ENCODE data around the gene WASHC4.
"Not testable (repeated sequence)": the region's sequence is repeated elsewhere in the genome, so short reads cannot be mapped to it uniquely, and the experiment has no call there.

The WASHC4 gene

DNA sequence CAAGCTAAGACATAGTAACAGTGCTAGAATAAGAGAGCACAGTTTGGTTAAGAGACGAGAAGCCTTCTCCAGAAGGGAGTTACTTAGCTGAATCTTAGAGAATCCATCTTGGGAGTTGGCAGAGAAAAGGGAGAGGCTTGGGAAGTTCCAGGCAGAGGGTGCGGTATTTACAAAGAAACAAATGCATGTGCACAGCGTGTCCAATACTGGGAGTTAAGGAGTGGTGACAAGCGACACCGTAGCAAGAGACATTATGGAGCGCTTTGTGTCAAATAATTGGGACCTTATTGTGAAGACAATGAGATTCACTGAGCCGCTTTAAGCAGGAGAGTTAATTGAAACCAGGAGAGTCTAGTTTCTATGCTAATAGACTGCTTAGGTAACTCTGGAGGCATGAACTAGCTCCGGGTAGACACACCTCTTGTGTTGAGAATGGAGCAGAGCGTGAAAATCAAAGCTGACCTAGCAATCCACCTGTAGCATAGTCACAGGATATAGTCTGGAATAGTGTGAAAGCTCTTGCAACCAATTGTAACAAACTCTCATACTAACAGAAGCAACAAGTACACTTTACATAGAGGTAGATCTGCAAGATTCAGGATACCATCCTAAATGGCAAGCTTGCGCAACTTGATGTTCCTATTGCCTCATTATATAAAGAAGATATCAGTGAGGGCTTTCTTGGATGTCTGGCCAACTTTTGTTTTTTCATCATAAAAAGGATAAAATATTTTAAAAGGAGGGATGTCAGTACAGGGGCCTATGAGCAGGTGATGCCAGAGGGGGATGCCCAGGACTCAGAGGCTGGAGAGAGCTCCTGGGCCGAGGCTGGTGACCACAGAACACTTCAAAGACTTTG lies 28.6 kb upstream of the WASHC4 start:
- Histone ChIP-seq H3K4me1 (peaks cover 9% of the 10 kb centered on the region; the same call in 1 of the 2 replicates), H3K9me3 (no peaks in the 10 kb centered on the region), H3K27me3 (ENCODE audit: low read depth) (no peaks in the 10 kb centered on the region), H3K4me3 (no peak overlapping the region), H3K36me3 (replicated peaks) (no peaks in the 10 kb centered on the region)
- DNase-seq (ENCODE audit: low spot score in 2 of 2) = no peak
- in situ Hi-C loops (cut with MboI; ENCODE audit: low sequenced_read_pairs) = no loop called here

DNA sequence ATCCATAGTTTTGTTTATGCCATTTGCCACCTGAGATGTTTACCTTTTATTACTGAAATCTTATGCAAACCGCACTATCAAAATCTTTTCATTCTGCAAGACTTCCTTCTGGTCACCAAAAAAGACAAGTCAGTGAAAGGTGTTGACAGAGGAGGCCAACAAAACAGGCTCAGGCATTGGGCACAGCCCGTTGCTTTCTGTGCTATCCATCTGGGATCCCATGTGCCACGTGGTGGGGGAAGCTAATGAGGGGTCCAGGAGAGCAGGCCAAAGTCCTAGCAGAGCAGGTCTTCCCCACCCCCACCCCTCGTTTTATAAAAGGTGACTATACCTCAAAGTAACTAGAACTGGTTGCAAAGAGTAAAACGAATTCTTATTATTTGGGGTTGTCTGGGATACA lies 24.5 kb upstream of the WASHC4 start:
- DNase-seq (ENCODE audit: low spot score in 2 of 2) = no peak
- H3K4me1 ChIP-seq = peaks cover 9% of the 10 kb centered on the region; the same call in 1 of the 2 replicates
- no peak overlapping the region for H3K4me3 ChIP-seq
- no peaks in the 10 kb centered on the region for H3K9me3 ChIP-seq
- H3K27me3 ChIP-seq (ENCODE audit: low read depth) = no peaks in the 10 kb centered on the region
- H3K36me3 ChIP-seq (replicated peaks) = no peaks in the 10 kb centered on the region
- in situ Hi-C loops (cut with MboI; ENCODE audit: low sequenced_read_pairs) = no loop called here

DNA sequence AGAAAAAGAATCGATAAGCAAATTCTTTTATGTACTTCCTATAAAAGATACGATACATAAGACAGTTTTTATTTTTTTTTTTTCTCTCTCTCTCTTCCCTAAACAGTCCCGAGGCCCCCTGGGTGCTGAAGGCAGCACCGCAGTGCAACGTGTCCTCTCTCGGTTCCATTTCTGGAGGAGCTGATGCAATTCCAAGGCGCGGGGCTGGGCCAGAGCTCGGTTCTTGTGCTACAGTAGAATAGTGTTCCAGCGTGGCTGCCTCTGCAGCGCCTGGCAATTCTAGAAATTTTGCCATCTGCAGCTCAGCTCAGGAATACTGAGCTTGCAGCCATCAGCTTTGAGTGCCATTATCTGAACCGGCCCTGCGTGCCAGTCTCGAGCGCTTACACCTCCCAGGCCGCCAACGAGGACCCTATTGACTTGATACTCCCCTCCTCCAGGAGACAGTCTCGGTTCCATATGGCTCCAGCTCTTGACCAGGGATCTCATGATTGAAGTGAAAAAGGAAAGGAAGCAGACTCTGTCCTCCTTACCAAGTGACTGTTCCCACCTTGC lies 23.9 kb upstream of the WASHC4 start:
- in situ Hi-C loops (cut with MboI; ENCODE audit: low sequenced_read_pairs) = no loop called here
- Histone ChIP-seq H3K27me3 (ENCODE audit: low read depth) (no peaks in the 10 kb centered on the region), H3K4me1 (peaks cover 5% of the 10 kb centered on the region; the same call in 1 of the 2 replicates), H3K36me3 (replicated peaks) (no peaks in the 10 kb centered on the region), H3K9me3 (no peaks in the 10 kb centered on the region), H3K4me3 (no peak overlapping the region)
- no peak for DNase-seq (ENCODE audit: low spot score in 2 of 2)

DNA sequence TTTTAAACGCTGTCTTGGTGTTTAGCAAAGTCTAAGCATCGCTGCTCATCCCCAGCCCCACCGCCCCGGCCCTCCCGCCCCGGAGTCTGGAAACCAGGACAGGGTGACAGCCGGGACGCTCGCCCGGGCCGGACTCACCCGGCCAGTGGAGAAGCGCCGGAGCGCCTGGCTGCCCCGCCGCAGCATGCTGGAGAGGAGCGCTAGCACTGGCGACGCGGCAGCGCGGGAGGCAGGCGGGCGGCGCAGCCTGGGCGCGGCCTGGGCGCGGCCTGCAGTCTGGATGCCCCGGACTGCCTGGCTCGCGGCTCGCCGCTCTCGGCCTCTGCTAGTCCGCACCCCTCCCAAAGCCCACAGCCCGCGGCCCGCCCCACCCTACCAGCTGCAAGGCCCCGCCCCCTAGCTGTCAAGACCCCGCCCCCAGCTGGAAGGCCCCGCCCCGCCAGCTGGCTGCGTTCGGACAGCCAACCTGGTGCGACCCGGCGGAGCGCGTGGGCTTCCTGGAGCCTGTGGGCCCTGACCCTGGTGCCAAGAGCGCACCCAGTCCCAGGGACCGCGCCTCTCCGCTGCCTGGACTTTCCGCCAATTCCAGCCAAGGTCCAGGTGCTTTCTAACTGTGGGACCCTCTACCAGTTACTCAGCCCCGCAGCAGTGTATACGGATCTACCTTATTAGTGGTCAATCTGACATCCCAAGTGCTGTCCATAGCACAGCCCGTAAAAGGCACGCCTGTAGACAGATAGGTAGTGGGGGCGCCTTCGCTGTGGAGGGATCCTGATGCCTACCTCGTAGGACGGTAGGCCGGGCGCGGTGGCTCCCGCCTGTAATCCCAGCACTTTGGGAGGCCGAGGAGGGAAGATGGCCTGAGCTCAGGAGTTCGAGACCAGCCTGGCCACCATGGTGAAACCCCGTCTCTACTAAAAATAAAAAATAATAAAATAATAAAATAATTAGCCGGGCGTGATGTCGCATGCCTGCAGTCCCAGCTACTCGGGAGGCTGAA lies 23.0 kb upstream of the WASHC4 start, which contains the start of gene ALDH1L2:
ALDH1L2 (minus strand) TSS at position 208 of the 1,000 bp plus-strand sequence; CDS start at position 186, 22 bp downstream.
- DNase-seq (ENCODE audit: low spot score in 2 of 2) = no peak
- peaks cover 3% of the 10 kb centered on the region; the same call in 1 of the 2 replicates for H3K4me1 ChIP-seq
- no peaks in the 10 kb centered on the region for H3K9me3 ChIP-seq
- no peak within 1 kb of the TSS for H3K4me3 ChIP-seq
- H3K27me3 ChIP-seq (ENCODE audit: low read depth) = no peaks in the 10 kb centered on the region
- H3K36me3 ChIP-seq (replicated peaks) = no peaks in the 10 kb centered on the region
- in situ Hi-C loops (cut with MboI; ENCODE audit: low sequenced_read_pairs) = no loop called here

DNA sequence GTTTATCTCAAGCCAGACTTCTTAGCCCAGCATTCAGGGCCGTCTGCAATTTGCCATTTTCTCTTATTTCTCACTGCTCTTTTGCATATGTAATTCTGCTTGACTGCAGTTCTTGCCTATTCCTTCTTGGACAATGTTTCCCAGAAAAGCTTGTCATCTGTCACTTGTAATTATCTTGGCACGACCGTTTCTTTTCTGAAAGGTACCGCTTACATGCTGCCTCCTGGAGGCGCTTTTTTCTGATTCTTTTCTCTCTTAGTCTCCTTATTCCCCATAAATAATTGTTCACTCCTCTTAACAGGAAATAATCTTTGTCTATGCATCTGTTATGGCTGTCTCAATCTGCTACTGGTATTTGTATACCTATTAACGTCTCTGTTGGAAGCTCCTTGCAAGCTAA lies 22.0 kb upstream of the WASHC4 start:
- no peak overlapping the region for H3K4me3 ChIP-seq
- H3K9me3 ChIP-seq = no peaks in the 10 kb centered on the region
- DNase-seq (ENCODE audit: low spot score in 2 of 2) = no peak
- H3K4me1 ChIP-seq = peaks cover 3% of the 10 kb centered on the region; the same call in 1 of the 2 replicates
- in situ Hi-C loops (cut with MboI; ENCODE audit: low sequenced_read_pairs) = no loop called here
- no peaks in the 10 kb centered on the region for H3K36me3 ChIP-seq (replicated peaks)
- H3K27me3 ChIP-seq (ENCODE audit: low read depth) = no peaks in the 10 kb centered on the region

DNA sequence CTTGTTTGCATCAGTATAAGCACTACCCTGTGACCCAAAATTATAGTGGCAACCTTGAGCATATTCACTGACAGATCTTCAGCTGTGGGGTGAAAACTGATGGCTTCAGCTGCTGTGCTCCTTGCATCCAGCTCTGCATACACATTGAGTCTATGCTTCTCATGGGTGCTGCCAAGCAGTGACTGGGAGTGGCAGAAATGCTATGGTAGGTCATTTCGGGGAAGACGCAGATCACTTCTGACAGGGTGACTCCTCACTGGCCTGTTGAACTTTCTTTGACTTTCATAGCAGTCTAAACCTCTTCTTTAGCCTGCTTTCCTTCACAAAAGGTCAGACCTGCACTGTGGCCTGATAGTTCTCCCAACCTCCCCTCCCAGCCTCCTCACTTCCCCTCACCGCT lies 17.7 kb upstream of the WASHC4 start:
- Histone ChIP-seq H3K36me3 (replicated peaks) (no peaks in the 10 kb centered on the region), H3K27me3 (ENCODE audit: low read depth) (no peaks in the 10 kb centered on the region), H3K9me3 (no peaks in the 10 kb centered on the region), H3K4me1 (peaks cover 5% of the 10 kb centered on the region; the same call in 1 of the 2 replicates), H3K4me3 (no peak overlapping the region)
- DNase-seq (ENCODE audit: low spot score in 2 of 2) = no peak
- in situ Hi-C loops (cut with MboI; ENCODE audit: low sequenced_read_pairs) = no loop called here

DNA sequence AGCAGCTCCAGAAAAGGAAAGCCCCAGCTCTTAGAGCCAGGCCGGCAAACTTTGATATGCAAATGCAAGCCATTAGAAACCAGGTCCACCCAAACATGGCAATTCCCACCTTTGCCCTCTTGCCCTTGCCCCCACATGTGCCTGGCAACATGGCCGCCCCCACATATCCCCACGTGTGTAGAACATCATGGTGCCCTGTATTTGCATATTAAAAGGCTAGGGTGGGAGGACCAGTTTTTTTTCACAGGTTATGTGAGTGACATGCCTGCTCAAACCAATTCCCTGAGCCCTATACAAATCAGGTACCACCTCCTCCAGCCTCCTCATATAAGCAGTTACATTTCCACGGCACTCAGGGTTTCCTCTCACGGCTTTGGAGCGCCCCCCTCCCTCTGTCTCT lies 17.2 kb upstream of the WASHC4 start:
- in situ Hi-C loops (cut with MboI; ENCODE audit: low sequenced_read_pairs) = no loop called here

DNA sequence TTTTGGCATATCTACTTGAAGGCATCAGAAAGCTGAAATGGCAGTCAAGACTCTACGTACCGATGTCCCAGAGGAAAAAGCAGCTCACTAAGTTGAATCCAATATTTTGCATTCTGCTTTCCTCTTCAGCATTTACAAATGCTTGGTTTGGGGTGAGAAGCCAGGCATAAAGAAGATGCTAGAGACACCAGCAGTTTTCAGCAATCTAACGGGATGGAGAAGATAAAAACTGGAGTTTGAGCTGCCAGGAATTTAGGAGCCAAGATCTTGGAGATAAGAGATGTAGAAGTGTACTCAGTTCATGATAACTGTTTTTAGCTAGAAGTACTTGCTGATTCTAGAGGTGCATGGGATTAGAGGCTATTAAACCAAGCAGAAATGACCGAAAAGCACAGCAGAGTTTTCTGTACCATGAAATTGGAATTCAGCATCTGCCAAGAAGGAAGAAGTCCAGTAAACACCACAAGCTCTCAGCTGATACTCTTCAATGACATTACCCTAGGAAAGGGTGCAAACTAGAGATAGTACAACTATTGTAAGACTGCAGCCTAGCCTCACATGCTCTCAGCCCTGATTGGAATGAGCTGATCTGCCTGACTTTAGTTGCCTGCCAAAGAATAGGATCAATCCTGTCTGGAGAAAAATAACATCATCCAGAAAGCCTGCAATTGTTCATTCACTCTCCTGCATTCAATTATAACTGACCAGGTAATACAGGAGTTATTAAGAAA lies 15.9 kb upstream of the WASHC4 start:
- Histone ChIP-seq H3K36me3 (replicated peaks) (no peaks in the 10 kb centered on the region), H3K9me3 (no peaks in the 10 kb centered on the region), H3K4me3 (no peak overlapping the region), H3K27me3 (ENCODE audit: low read depth) (no peaks in the 10 kb centered on the region), H3K4me1 (peaks cover 5% of the 10 kb centered on the region; the same call in 1 of the 2 replicates)
- DNase-seq (ENCODE audit: low spot score in 2 of 2) = no peak
- in situ Hi-C loops (cut with MboI; ENCODE audit: low sequenced_read_pairs) = no loop called here

More for the DNA sequence above, 17.2 kb upstream of the WASHC4 start:
- H3K9me3 ChIP-seq = no peaks in the 10 kb centered on the region
- no peak for DNase-seq (ENCODE audit: low spot score in 2 of 2)
- peaks cover 5% of the 10 kb centered on the region; the same call in 1 of the 2 replicates for H3K4me1 ChIP-seq
- H3K27me3 ChIP-seq (ENCODE audit: low read depth) = no peaks in the 10 kb centered on the region
- H3K4me3 ChIP-seq = no peak overlapping the region
- no peaks in the 10 kb centered on the region for H3K36me3 ChIP-seq (replicated peaks)

DNA sequence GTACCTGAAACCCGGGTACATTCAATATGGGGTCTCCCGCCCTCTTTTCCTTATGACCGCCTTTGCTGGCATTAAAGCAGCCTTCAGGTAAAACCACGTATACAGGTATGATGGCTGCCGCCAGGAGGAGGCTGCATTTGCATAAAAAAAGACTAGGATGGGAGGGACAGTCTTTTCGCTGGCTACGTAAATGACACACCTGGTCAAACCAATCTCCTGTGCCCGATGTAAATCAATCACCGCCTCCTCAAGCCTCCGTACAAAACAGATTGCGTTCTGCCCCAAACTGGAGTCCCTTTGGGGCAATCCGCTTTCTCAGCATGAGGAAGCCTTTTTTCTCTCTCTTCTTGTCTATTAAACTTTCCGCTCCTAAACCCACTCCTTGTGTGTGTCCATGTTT lies 15.2 kb upstream of the WASHC4 start:
- in situ Hi-C loops (cut with MboI; ENCODE audit: low sequenced_read_pairs) = no loop called here
- Histone ChIP-seq H3K4me1 (peaks cover 5% of the 10 kb centered on the region; the same call in 1 of the 2 replicates), H3K4me3 (no peak overlapping the region), H3K9me3 (no peaks in the 10 kb centered on the region), H3K27me3 (ENCODE audit: low read depth) (no peaks in the 10 kb centered on the region), H3K36me3 (replicated peaks) (no peaks in the 10 kb centered on the region)
- no peak for DNase-seq (ENCODE audit: low spot score in 2 of 2)

DNA sequence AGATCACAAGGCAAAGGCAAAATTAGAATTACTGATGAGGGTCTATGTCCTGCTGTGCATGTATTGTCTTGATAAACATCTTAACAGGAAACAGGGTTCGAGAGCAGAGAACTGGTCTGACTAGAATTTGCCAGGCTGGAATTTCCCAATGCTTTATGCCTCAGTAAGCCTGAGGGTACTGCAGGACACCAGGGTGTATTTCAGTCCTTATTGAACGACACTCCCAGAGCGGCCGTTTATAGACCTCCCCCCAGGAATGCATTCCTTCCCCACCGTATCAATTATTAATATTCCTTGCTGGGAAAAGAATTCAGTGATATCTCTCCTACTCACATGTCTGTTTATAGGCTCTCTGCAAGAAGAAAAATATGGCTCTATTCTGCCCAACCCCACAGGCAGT lies 12.2 kb upstream of the WASHC4 start:
- H3K36me3 ChIP-seq (replicated peaks); H3K27me3 ChIP-seq (ENCODE audit: low read depth); H3K9me3 ChIP-seq; in situ Hi-C loops (cut with MboI; ENCODE audit: low sequenced_read_pairs); H3K4me3 ChIP-seq; DNase-seq (ENCODE audit: low spot score in 2 of 2); H3K4me1 ChIP-seq: not testable (repeated sequence)

DNA sequence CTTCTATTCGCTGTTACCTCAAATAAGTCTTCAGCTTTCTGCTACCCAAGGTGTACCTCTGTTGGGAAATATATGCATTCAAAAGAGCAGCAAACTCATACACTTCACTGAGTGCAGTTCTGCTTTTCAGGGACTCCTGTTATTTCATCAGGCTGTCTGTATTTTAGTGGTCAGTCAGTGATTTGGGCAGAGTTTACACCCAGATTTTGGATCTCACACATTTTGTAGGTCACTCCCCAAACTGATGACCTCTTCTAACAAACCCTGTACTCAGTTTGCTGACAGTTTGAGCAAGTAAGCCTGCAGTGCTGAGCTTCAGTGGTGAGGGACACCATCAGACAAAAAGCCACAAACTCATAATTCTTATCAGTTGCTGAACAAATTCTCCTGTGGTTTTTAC lies 8.2 kb upstream of the WASHC4 start:
- Histone ChIP-seq H3K27me3 (ENCODE audit: low read depth) (no peaks in the 10 kb centered on the region), H3K4me1 (no peaks in the 10 kb centered on the region), H3K9me3 (no peaks in the 10 kb centered on the region), H3K4me3 (no peak overlapping the region), H3K36me3 (replicated peaks) (no peaks in the 10 kb centered on the region)
- in situ Hi-C loops (cut with MboI; ENCODE audit: low sequenced_read_pairs) = no loop called here
- DNase-seq (ENCODE audit: low spot score in 2 of 2) = no peak

DNA sequence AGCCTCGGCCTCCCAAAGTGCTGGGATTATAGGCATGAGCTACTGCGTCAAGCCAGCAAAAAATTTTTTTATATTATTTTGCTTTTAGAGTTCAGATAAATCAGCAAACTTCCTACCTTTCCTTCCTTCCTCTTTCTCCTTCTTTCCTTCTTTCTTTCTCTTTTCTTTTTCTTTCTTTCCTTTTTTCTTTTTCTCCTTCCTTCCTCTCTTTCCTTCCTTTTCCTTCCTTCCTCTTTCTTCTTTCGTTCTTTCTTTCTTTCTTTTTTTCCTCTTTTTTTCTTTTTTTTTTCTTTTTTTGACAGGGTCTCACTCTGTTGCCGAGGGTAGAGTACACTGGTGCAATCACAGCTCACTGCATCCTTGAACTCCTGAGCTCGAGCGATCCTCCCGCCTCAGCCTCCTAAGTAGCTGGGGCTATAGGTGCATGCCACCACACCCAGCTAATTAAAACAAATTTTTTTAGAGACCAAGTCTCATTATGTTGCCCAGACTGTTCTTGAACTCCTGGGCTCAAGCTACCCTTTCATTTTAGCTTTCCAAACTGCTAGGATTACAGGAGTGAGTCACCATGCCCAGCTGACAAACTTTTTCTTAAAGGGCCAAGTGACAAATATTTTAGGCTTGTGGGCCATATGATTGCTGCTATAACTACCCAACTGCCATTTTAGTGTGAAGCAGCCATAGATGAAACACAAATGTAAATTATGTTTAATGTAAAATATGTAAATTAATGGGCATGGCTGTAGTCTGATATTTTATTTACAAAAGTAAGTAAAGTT lies 7.1 kb upstream of the WASHC4 start:
- no peak for DNase-seq (ENCODE audit: low spot score in 2 of 2)
- no peak overlapping the region for H3K4me3 ChIP-seq
- in situ Hi-C loops (cut with MboI; ENCODE audit: low sequenced_read_pairs) = no loop called here

More for the DNA sequence above, 7.1 kb upstream of the WASHC4 start:
- H3K4me1 ChIP-seq = no peaks in the 10 kb centered on the region
- H3K36me3 ChIP-seq (replicated peaks) = no peaks in the 10 kb centered on the region
- no peaks in the 10 kb centered on the region for H3K9me3 ChIP-seq
- no peaks in the 10 kb centered on the region for H3K27me3 ChIP-seq (ENCODE audit: low read depth)

All from HAP-1 (cell line).